ENCODE measurements around the gene PLEKHG5.

- TF ChIP-seq CTCF (IDR thresholded peaks at IDR 0.05; ENCODE audit: insufficient read depth, low read length, poor library complexity, severe bottlenecking), result no peak
- no peak for TF ChIP-seq EZH2phosphoT487 (conservative IDR thresholded peaks at IDR 0.05; ENCODE audit: low read length)
These were observed 26.0 kb upstream of the PLEKHG5 start for GRCh38 chr1:6517435-6517851.
